GM12801 (cell line): ENCODE results near the gene INPP5J.

Source experiments
- TF ChIP-seq, protein P1 (sequence below): IDR thresholded peaks from one replicate; pipeline ENCODE4 v1.5.1; 2011; ENCODE audit warnings: control low read depth; ENCODE audit not compliant: insufficient read length; ENCODE audit errors: extremely low read depth

INPP5J gene

DNA sequence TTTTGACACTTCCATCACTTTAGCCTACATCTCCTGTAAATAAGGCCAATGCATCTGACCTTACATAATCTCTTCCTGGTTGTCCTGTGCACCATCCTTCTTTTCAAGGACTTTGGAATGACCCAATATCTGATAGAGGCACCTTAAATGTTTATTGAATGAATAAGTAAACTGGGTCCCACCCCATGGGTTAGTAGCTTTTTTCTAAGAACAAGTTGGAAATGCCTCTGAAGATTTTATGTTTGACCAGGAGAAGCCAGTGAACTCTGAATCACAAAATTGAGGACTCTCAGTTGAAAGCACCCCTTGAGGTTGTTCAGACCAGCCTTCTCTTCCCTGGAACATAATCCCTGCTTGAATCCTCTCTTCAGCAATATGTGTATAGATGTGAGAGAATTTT is 38.6 kb downstream of the INPP5J start:
- TF ChIP-seq, protein P1, sequence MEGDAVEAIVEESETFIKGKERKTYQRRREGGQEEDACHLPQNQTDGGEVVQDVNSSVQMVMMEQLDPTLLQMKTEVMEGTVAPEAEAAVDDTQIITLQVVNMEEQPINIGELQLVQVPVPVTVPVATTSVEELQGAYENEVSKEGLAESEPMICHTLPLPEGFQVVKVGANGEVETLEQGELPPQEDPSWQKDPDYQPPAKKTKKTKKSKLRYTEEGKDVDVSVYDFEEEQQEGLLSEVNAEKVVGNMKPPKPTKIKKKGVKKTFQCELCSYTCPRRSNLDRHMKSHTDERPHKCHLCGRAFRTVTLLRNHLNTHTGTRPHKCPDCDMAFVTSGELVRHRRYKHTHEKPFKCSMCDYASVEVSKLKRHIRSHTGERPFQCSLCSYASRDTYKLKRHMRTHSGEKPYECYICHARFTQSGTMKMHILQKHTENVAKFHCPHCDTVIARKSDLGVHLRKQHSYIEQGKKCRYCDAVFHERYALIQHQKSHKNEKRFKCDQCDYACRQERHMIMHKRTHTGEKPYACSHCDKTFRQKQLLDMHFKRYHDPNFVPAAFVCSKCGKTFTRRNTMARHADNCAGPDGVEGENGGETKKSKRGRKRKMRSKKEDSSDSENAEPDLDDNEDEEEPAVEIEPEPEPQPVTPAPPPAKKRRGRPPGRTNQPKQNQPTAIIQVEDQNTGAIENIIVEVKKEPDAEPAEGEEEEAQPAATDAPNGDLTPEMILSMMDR, result no peak

DNA sequence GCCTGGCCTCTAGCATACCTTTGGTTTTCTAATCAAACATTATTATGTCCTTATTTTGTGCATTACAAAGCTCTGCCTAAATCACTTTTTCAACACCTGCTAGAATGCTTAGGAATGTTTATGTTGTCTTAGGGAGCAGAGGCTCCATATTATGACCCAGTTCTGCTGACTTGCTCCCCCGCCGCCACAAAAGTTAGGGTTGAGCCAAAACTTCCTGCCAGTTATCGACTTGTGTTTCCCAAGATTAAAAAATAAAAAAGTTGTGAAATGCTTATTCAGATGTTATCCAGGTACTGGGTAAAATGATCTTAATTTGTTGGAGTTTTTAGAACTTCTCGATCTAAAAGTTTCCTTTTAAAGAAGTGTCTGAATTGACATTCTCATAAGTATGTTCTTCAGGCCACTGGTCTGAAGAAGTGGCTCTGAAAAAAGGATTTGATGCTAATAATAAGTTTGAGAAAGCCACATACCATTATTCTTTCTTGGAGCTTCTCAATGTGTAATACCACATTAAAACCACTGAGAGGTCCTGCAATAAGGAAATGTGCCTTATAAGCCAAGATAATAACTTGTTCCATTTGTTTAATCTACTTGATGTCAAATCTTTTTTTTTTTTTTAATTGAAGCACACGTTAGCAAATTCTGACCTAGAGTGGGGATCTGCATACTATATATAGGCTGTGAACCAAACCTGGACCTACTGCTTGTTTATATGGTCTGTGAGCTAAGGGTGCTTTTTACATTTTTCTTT is 39.4 kb downstream of the INPP5J start:
- TF ChIP-seq, protein P1, result no peak

DNA sequence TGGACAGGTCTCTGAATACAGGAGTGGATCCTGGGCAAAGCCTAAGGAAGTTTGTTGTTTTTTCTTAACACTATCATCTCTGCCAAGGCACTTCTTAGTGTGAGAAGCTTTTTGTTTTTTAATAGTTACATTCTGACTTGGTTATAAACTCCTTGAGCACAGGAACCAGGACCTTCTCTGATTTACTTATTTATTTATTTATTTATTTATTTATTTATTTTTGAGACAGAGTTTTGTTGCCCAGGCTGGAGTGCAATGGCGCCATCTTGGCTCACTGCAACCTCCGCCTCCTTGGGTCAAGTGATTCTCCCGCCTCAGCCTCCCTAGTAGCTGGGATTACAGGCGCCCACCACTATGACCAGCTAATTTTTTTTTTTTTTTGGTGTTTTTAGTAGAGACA is 48.2 kb downstream of the INPP5J start:
- TF ChIP-seq, protein P1, result no peak

DNA sequence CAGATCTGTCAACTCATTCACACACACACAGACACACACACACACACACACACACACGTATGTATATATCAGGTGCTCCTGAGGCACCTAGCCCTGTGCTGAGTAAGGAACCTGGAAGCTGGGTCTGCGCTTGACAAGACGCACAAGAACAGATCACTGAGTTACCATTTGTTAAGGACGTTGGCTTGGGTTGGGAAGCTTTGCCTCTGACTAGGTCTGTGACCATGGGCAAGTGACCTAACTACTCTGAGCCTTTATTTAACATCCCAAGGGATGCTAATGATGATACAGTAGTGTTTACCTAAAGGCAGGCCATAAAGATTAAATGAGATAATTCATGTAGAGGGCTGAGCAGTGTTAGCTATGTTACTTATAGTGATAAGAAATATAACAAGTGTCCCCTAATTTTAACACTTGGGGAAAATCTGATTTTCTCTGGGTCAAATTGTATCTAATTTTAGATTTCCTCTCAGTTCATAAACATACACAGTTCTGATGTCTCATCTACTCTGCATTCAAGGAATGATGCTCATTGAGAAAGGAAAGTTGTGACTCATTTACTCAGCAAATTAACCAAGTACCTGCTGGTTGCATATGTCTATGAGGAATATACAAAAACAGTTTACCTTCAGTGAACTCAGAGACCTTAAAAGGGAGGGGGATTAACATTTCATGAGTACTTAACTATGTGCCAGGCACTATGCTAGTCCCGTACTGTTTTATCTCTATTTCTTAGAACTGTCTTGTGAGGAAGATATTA is 50.8 kb downstream of the INPP5J start:
- TF ChIP-seq, protein P1, result no peak

DNA sequence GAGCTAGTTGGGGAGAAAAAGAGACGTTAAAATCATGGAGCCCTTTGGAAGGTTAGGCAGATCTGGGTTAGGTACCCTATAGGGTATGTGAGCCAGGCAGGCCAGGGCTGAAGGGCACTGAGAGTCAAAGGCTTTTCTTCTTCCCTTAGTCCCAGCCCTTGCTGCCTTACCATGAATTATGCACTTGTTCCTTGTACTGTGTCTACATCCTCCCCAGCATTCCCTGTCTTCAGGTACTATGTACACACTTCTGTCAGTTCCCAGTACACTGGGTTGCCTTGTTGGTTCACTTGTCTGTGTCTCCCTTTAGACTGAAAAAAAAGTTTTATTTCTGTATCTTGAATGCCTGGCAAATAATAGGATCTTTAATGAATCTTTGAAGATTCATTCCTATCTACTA is 54.2 kb downstream of the INPP5J start:
- TF ChIP-seq, protein P1, result no peak

DNA sequence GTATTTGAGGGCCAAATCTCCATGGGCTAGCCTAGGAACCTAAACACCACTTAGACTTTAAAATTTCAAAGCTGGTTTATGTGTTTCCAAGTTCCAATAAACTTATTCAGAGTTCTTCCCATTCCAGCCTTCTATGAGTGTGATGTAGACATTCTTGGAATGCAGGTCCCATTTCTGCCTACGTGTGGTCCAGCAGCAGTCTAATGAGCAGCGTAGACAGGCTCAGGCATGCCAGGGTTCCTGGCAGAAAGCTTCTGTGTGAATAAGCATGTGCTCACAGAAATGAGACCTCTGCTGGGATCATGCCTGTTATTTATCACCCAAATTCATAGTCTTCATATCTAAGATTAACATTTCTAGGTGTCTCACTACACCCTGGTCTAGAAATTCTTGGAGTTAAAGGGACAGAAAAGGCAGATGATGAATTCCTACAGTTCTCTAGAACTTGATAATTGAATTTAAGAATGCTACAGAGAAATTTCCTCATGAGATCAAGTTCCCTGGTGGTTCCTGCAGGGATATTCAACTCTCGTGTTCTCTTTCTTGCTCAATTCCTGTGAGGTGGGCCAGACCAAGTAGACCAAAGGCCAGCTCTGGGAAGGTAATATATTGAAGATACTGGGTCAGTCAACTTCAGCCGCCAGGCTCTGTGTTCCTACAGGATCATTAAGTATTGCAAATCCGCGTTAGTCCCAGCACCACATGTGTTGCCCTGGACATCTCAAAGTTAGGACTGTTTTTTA is 54.8 kb downstream of the INPP5J start:
- TF ChIP-seq, protein P1, result no peak

DNA sequence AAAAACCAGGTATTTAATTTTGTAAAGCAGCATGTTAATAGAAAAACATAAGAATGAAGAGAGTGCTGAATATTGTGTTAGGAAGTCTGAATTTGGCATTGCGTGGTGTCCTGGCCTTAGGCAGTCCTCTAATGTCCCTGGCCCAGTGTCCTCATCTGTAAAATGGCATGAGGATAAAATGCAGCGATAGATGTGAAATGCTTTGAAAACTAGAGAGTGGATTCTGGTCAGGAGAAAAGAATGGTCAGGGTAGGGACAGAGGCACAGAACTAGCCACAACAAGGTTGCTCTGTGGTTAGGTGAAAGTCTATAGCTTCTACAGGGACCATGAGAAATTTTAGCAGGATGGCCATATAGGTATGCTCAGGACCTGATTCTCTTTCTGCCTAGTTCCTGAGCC is 56.1 kb downstream of the INPP5J start:
- TF ChIP-seq, protein P1, result no peak
